HepG2 (cell line): Measurements from ENCODE around the gene CELF4. TPM values are rescaled to one million over a fixed set of nuclear protein-coding genes. Genes with fewer than 3 reads are reported as not detected.

Experiments
- ATAC-seq: fragments of 200-7000 bp; cut with Tn5 transposase; 3 replicates; pipeline ENCODE4 v1.9.1; 2020; ENCODE audit warnings: mild to moderate bottlenecking, moderate library complexity
- BruUV-seq: library from RNA; stranded (reverse); fragments of 400-500 nt; replicated peaks from 2 replicates; lab custom pipeline; 2021; lab: Mats Ljungman, UMichigan
- CTCF ChIA-PET: fragments of 300-600 bp; formaldehyde crosslinking; extraction: SDS; loops from one replicate; lab custom pipeline; 2021; ENCODE audit warnings: low total read pairs, inconsistent platforms, low intra/inter-chr PET ratio; lab: Yijun Ruan, JAX
- POLR2A ChIA-PET: fragments of 350-600 bp; sonication (Branson Sonifier 250); formaldehyde crosslinking; loops from one replicate; lab custom pipeline; 2020; ENCODE audit warnings: antibody characterized with exemption, inconsistent platforms; lab: Yijun Ruan, JAX
- DNase-seq: peaks from one replicate; pipeline ENCODE4 v3.0.0-alpha.2; 2015; ENCODE audit warnings: low spot score
- FAIRE-seq: peaks from 3 replicates; lab custom pipeline; 2011; peaks lifted over from hg19 to GRCh38; lab: Jason Lieb, UNC
- H2AFZ ChIP-seq: one replicate; pipeline ENCODE4 v1.6.1; 2011; ENCODE audit warnings: low read length, inconsistent platforms
- H3K27ac ChIP-seq: fragments of 300-600 bp; 3 replicates; pipeline ENCODE4 v1.8.0; 2011; ENCODE audit warnings: mixed run types, mild to moderate bottlenecking, mixed read lengths, low read length, inconsistent platforms; ENCODE audit not compliant: insufficient read depth; ENCODE audit errors: extremely low read length
- H3K27me3 ChIP-seq, 2 experiments: fragments of 200-600 bp in 1 of 2; 2 replicates in 1 of 2; 3 replicates in 1 of 2; pipeline versions ENCODE4 v1.6.0 to v1.8.0; 2011; ENCODE audit warnings: low read length in 2 of 2, mild to moderate bottlenecking in 2 of 2, moderate library complexity in 2 of 2, inconsistent platforms in 1 of 2; ENCODE audit not compliant: insufficient read depth in 2 of 2, control insufficient read depth in 1 of 2
- H3K36me3 ChIP-seq, 2 experiments: fragments of 200-600 bp in 1 of 2; replicated peaks in 1 of 2; 2 replicates in 1 of 2; 3 replicates in 1 of 2; pipeline versions ENCODE4 v1.5.1 to v1.8.0; 2011; ENCODE audit warnings: low read length in 2 of 2, inconsistent platforms in 1 of 2; ENCODE audit not compliant: insufficient read depth in 2 of 2, control insufficient read depth in 1 of 2
- H3K4me1 ChIP-seq: 2 replicates; pipeline ENCODE4 v1.5.1; 2012; ENCODE audit warnings: low read length, inconsistent platforms; ENCODE audit not compliant: insufficient read depth
- H3K4me2 ChIP-seq: 2 replicates; pipeline ENCODE4 v1.6.0; 2011; ENCODE audit warnings: low read depth, low read length, inconsistent platforms
- H3K4me3 ChIP-seq, 3 experiments: fragments of 200-600 bp in 1 of 3; sonication (generic), shearing (Covaris generic) in 1 of 3; replicated peaks in 1 of 3; 2 replicates each; pipeline ENCODE4 v1.5.1; 2011 to 2016; ENCODE audit warnings: low read length in 3 of 3, inconsistent platforms in 2 of 3, low read depth in 2 of 3, mild to moderate bottlenecking in 2 of 3, control low read depth in 1 of 3, mixed read lengths in 1 of 3; ENCODE audit not compliant: insufficient read depth in 1 of 3
- H3K79me2 ChIP-seq: one replicate; pipeline ENCODE4 v1.6.1; 2011; ENCODE audit warnings: low read length, inconsistent platforms; ENCODE audit not compliant: insufficient read depth
- H3K9ac ChIP-seq: 2 replicates; pipeline ENCODE4 v1.6.0; 2011; ENCODE audit warnings: mild to moderate bottlenecking, low read depth, low read length, inconsistent platforms; ENCODE audit not compliant: insufficient read depth
- H3K9me3 ChIP-seq: 2 replicates; pipeline ENCODE4 v1.5.1; 2012; ENCODE audit warnings: mild to moderate bottlenecking, low read length
- H4K20me1 ChIP-seq: 2 replicates; pipeline ENCODE4 v1.6.0; 2011; ENCODE audit warnings: inconsistent platforms, mild to moderate bottlenecking, low read length, moderate library complexity; ENCODE audit not compliant: insufficient read depth
- ATM ChIP-seq: fragments of 450-650 bp; IDR thresholded peaks from 2 replicates; pipeline ENCODE4 v1.7.1; 2017; ENCODE audit warnings: mild to moderate bottlenecking, borderline replicate concordance
- CBFB ChIP-seq: sonication (generic); formaldehyde crosslinking; IDR thresholded peaks from 2 replicates; pipeline ENCODE4 v1.4.0; 2020; ENCODE audit warnings: missing genetic modification reagents
- CREB1 ChIP-seq, 2 experiments: fragments of 450-650 bp in 1 of 2; IDR thresholded peaks; 2 replicates each; pipeline ENCODE4 v1.6.1; 2016 to 2017; ENCODE audit warnings: control low read depth in 1 of 2, mild to moderate bottlenecking in 1 of 2, missing compliant biosample characterization in 1 of 2, missing genetic modification characterization in 1 of 2
- ETV6 ChIP-seq: sonication (generic); formaldehyde crosslinking; conservative IDR thresholded peaks from 2 replicates; pipeline ENCODE4 v1.4.0; 2020; ENCODE audit warnings: missing genetic modification reagents
- GABPA ChIP-seq, 2 experiments: IDR thresholded peaks; 2 replicates each; pipeline ENCODE4 v1.6.1; 2011 to 2016; ENCODE audit warnings: low read depth in 2 of 2, low read length in 1 of 2, missing biosample characterization in 1 of 2, missing genetic modification characterization in 1 of 2
- IKZF1 ChIP-seq: fragments of 450-650 bp; IDR thresholded peaks from 2 replicates; pipeline ENCODE4 v1.7.1; 2016
- MED13 ChIP-seq: sonication (generic); formaldehyde crosslinking; IDR thresholded peaks from 2 replicates; pipeline ENCODE4 v1.5.0; 2020; ENCODE audit warnings: missing genetic modification reagents
- RBM22 ChIP-seq: fragments of 200-400 bp; formaldehyde crosslinking; optimal IDR thresholded peaks from 2 replicates; pipeline ENCODE3; 2017; ENCODE audit warnings: mild to moderate bottlenecking, low read length, moderate library complexity
- RCOR2 ChIP-seq: IDR thresholded peaks from 2 replicates; pipeline ENCODE4 v1.6.1; 2016; ENCODE audit warnings: missing biosample characterization, missing genetic modification reagents
- REST ChIP-seq, 2 experiments: IDR thresholded peaks; 2 replicates each; pipeline ENCODE4 v1.6.1; 2011 to 2012; ENCODE audit warnings: low read length in 2 of 2, borderline replicate concordance in 1 of 2, low read depth in 1 of 2, mild to moderate bottlenecking in 1 of 2, moderate library complexity in 1 of 2
- ZNF205 ChIP-seq: IDR thresholded peaks from 2 replicates; pipeline ENCODE4 v1.6.1; 2018; ENCODE audit warnings: missing biosample characterization, missing genetic modification reagents
- ZNF333 ChIP-seq: sonication (generic); formaldehyde crosslinking; IDR thresholded peaks from 2 replicates; pipeline ENCODE4 v1.4.0; 2020; ENCODE audit warnings: mild to moderate bottlenecking, missing genetic modification reagents, borderline replicate concordance
- ZNF615 ChIP-seq: sonication (generic); formaldehyde crosslinking; IDR thresholded peaks from 2 replicates; pipeline ENCODE4 v1.5.0; 2020; ENCODE audit warnings: mild to moderate bottlenecking, missing genetic modification reagents, borderline replicate concordance
- ZNF724P ChIP-seq: sonication (generic); formaldehyde crosslinking; IDR thresholded peaks from 2 replicates; pipeline ENCODE4 v1.8.0; 2022; ENCODE audit warnings: missing genetic modification reagents, borderline replicate concordance
- ZNF816 ChIP-seq: sonication (generic); formaldehyde crosslinking; IDR thresholded peaks from 2 replicates; pipeline ENCODE4 v1.8.0; 2022; ENCODE audit warnings: missing genetic modification reagents, mild to moderate bottlenecking, borderline replicate concordance
- WGBS: methylation state at CpG from one replicate; pipeline ENCODE4 v1.1.6; 2017; ENCODE audit warnings: low lambda C conversion rate; 5-methylcytosine and 5-hydroxymethylcytosine counted together
- in situ Hi-C: cut with HindIII; loops from 2 replicates; pipeline ENCODE4 v1.10.0; 2017; ENCODE audit warnings: low pct_unique_long_range_greater_than_20kb; ENCODE audit not compliant: extremely low pct_ligation_motif_present
- intact Hi-C: fragments of 100-400 bp; cut with micrococcal nuclease; formaldehyde crosslinking; loops from one replicate; pipeline ENCODE4 v1.10.0; 2022; ENCODE audit not compliant: unreplicated experiment
- polyA plus RNA-seq, 8 experiments: library from polyadenylated mRNA; depleted of rRNA in 3 of 8; stranded (reverse) in 7 of 8; unstranded in 1 of 8; fragments of >200 nt; fragmentation: Illumina TruSeq in 4 of 8; extraction: Trizol in 4 of 8; gene quantifications; 2 replicates each; pipeline versions ENCODE4 v1.2.1 to v1.2.3, GENCODE V29; 2011 to 2016; ENCODE audit warnings: low read depth in 4 of 8, missing spikeins in 1 of 8, mixed read lengths in 1 of 8; ENCODE audit not compliant: insufficient read depth in 1 of 8
- total RNA-seq, 5 experiments: library from RNA; depleted of rRNA; stranded (reverse); fragments of >200 nt; fragmentation: Illumina TruSeq; extraction: Trizol; gene quantifications; 2 replicates each; pipeline ENCODE4 v1.2.3, GENCODE V29; 2016; ENCODE audit warnings: low read depth in 1 of 5
- TF ChIP-seq, protein P1 (sequence below): sonication (generic); formaldehyde crosslinking; IDR thresholded peaks from 2 replicates; pipeline ENCODE4 v1.8.0; 2022; ENCODE audit warnings: mild to moderate bottlenecking, missing genetic modification reagents, moderate library complexity
- TF ChIP-seq, protein P2 (sequence below): IDR thresholded peaks from 2 replicates; pipeline ENCODE4 v1.6.1; 2016

The CELF4 gene
- total and polyA plus RNA-seq, 2 of the 13 experiments (the other 11 are each of a cell fraction or from before 2014, with no cell fraction given): not detected

DNA sequence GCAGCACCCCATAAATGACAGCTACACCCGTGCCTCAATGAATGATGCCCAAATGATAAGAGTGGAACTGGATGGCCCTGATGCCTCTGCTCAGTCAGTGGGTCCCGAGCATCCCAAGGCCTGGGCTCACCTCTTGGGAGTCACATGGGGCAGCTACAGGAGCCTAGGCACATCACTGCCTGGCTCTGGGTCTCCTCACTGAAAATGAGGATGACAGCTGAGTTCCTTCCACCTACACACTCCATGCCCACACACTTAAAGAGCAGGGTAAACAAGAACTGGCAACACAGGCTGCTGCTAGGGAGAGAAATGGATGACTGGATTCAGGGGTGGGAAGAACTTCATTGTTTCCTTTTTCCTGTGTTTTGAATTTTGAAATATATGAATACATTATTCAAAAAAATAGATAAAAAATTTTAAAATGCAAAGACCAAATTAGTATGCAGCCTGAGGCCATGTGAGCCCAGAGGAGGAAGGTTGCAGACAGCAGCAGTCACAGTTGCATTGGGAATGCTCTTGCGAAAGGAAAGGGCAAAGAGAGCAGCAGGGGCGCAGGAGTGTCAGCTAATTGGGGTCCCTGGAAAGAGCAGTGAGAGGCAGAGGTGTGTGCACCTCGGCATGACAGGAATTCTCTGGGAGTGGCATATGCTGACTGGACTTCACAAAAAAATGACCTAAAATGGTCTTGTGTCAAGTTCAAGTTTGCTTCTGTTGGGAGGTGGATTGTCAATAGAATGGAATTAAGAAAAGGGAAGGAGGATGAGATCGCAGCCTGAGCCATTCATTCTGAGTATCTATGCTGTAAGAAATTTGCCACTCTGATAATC lies 327.1 kb downstream of the CELF4 start:
- Histone ChIP-seq H3K27ac (no peak overlapping the region), H3K9ac (no peak overlapping the region), H4K20me1 (no peaks in the 10 kb centered on the region), H3K36me3 (no peaks in the 10 kb centered on the region), H3K4me2 (no peak overlapping the region), H3K4me1 (no peaks in the 10 kb centered on the region), H3K9me3 (no peaks in the 10 kb centered on the region), H3K79me2 (no peaks in the 10 kb centered on the region), H3K27me3 (no peaks in the 10 kb centered on the region; a peak in 1 of 5 replicates), H2AFZ (no peak overlapping the region), H3K4me3 (no peak overlapping the region)
- TF ChIP-seq ZNF724P (CRISPR knock-in tag) (no peak), RBM22 (no peak), REST (IDR thresholded peaks at IDR 0.05; ENCODE audit: borderline replicate concordance in 1 of 2, low read depth in 1 of 2, low read length in 2 of 2) (no peak), GABPA (IDR thresholded peaks at IDR 0.05; ENCODE audit: low read depth, low read length) (no peak), GABPA (CRISPR knock-in tag; IDR thresholded peaks at IDR 0.05; ENCODE audit: low read depth) (no peak), MED13 (no peak), RCOR2 (CRISPR knock-in tag) (no peak), CREB1 (IDR thresholded peaks at IDR 0.05) (no peak), CREB1 (CRISPR knock-in tag; IDR thresholded peaks at IDR 0.05) (no peak), ATM (no peak), ZNF615 (CRISPR knock-in tag) (no peak), CBFB (CRISPR knock-in tag) (no peak), ETV6 (CRISPR knock-in tag) (no peak), ZNF816 (CRISPR knock-in tag) (no peak), ZNF205 (CRISPR knock-in tag) (no peak), IKZF1 (no peak), ZNF333 (CRISPR knock-in tag) (no peak)
- TF ChIP-seq, protein P1, sequence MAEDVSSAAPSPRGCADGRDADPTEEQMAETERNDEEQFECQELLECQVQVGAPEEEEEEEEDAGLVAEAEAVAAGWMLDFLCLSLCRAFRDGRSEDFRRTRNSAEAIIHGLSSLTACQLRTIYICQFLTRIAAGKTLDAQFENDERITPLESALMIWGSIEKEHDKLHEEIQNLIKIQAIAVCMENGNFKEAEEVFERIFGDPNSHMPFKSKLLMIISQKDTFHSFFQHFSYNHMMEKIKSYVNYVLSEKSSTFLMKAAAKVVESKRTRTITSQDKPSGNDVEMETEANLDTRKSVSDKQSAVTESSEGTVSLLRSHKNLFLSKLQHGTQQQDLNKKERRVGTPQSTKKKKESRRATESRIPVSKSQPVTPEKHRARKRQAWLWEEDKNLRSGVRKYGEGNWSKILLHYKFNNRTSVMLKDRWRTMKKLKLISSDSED: no peak
- TF ChIP-seq, protein P2, sequence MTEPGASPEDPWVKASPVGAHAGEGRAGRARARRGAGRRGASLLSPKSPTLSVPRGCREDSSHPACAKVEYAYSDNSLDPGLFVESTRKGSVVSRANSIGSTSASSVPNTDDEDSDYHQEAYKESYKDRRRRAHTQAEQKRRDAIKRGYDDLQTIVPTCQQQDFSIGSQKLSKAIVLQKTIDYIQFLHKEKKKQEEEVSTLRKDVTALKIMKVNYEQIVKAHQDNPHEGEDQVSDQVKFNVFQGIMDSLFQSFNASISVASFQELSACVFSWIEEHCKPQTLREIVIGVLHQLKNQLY: no peak
- WGBS: 13% methylated on average over 5 of the region's 6 CpGs
- in situ Hi-C loops (no loop called here), intact Hi-C loops (no loop called here)
- BruUV-seq: no TSS peak
- ATAC-seq (no peak), FAIRE-seq (no peak), DNase-seq (no peak)
- ChIA-PET CTCF (no interaction called here), POLR2A (no interaction called here)
